Glutamatergic neuron (in vitro differentiated cells): Measurements from ENCODE around the gene FAM187B. TPM values are rescaled to one million over a fixed set of nuclear protein-coding genes. Genes with fewer than 3 reads are reported as not detected.
A peak's percentile ranks its signal among the peaks of the same experiment; 100 is the strongest.

Experiments
- DNase-seq: peaks from one replicate; pipeline ENCODE4 v3.0.0; 2022
- H3K27ac Mint-ChIP-seq: one replicate; pipeline ENCODE4 v1.8.0; 2020; ENCODE audit warnings: mild to moderate bottlenecking, mixed read lengths, inconsistent platforms; ENCODE audit not compliant: unreplicated experiment
- H3K27me3 Mint-ChIP-seq: one replicate; pipeline ENCODE4 v1.8.0; 2020; ENCODE audit warnings: mild to moderate bottlenecking, moderate library complexity, mixed read lengths, inconsistent platforms; ENCODE audit not compliant: unreplicated experiment
- H3K36me3 Mint-ChIP-seq: one replicate; pipeline ENCODE4 v1.8.0; 2020; ENCODE audit warnings: mild to moderate bottlenecking, mixed read lengths, inconsistent platforms; ENCODE audit not compliant: unreplicated experiment
- H3K4me1 Mint-ChIP-seq: one replicate; pipeline ENCODE4 v1.8.0; 2020; ENCODE audit warnings: mild to moderate bottlenecking, low read depth, mixed read lengths, inconsistent platforms; ENCODE audit not compliant: unreplicated experiment
- H3K4me3 Mint-ChIP-seq: one replicate; pipeline ENCODE4 v1.8.0; 2020; ENCODE audit warnings: mild to moderate bottlenecking, mixed read lengths, inconsistent platforms; ENCODE audit not compliant: unreplicated experiment
- H3K9me3 Mint-ChIP-seq: one replicate; pipeline ENCODE4 v1.8.0; 2020; ENCODE audit warnings: mild to moderate bottlenecking, moderate library complexity, mixed read lengths, inconsistent platforms; ENCODE audit not compliant: unreplicated experiment
- total RNA-seq: library from RNA; stranded (reverse); fragmentation: NEBNext Ultra II Directional; extraction: Animal tissue kit (Norgen Biotek cat#: 25700); gene quantifications from one replicate; pipeline ENCODE4 v1.2.1, GENCODE V29; 2021; ENCODE audit not compliant: unreplicated experiment
- TF ChIP-seq, protein P1 (sequence below): fragments of 200-600 bp; sonication (generic); IDR thresholded peaks from one replicate; pipeline ENCODE4 v1.5.0; 2021; ENCODE audit not compliant: partially characterized antibody, unreplicated experiment

The FAM187B gene
- total RNA-seq, 1 donor from 2014 or later: not detected

DNA sequence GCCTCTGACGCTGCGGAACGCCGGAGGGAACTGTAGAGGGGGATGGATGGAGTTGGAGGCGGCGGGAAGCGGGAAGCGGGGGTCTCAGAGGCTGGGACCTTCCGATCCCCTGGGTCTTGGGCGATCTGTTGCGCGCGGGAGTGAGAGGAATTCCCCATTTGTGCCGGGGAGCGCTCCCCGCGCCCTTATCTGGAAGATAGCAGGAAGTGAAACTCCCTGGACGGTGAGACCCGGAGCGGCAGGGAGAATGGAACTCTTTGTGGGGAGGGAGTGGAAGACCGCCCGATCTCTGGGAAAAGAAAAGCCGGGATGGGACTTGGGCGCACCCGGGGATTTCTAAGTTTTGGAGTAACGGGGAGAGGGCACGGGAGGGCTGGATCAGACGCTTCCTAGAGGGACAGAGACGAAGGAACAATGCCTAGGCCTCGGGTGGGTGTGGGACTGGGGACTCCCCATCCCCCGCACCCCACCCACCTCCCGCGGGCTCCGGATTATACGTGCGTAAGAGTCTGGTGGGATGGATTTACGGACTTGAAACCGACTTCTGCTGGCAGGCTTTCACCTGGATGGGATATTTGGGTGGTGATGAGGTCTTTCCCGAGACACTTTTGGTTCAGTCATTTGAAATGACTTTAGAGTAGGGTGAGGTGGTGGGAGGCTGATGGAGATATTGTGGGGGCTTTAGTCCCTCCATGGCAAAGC is 20.8 kb upstream of the FAM187B start:
- DNase-seq: no peak
- H3K9me3 Mint-ChIP-seq: peaks cover 6% of the 10 kb centered on the region
- TF ChIP-seq, protein P1, sequence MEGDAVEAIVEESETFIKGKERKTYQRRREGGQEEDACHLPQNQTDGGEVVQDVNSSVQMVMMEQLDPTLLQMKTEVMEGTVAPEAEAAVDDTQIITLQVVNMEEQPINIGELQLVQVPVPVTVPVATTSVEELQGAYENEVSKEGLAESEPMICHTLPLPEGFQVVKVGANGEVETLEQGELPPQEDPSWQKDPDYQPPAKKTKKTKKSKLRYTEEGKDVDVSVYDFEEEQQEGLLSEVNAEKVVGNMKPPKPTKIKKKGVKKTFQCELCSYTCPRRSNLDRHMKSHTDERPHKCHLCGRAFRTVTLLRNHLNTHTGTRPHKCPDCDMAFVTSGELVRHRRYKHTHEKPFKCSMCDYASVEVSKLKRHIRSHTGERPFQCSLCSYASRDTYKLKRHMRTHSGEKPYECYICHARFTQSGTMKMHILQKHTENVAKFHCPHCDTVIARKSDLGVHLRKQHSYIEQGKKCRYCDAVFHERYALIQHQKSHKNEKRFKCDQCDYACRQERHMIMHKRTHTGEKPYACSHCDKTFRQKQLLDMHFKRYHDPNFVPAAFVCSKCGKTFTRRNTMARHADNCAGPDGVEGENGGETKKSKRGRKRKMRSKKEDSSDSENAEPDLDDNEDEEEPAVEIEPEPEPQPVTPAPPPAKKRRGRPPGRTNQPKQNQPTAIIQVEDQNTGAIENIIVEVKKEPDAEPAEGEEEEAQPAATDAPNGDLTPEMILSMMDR: no peak
- H3K36me3 Mint-ChIP-seq: no peaks in the 10 kb centered on the region
- no peaks in the 10 kb centered on the region for H3K4me1 Mint-ChIP-seq
- H3K27me3 Mint-ChIP-seq: peaks cover 14% of the 10 kb centered on the region
- H3K4me3 Mint-ChIP-seq: peak overlapping the region; percentile 78
- no peak overlapping the region for H3K27ac Mint-ChIP-seq

- peaks cover 6% of the 10 kb centered on the region for H3K9me3 Mint-ChIP-seq
- H3K27ac Mint-ChIP-seq: no peak within 1 kb of the TSS
- no peak for DNase-seq
- TF ChIP-seq, protein P1: no peak
- peak within 1 kb of the TSS; percentile 80 for H3K4me3 Mint-ChIP-seq
- no peaks in the 10 kb centered on the region for H3K4me1 Mint-ChIP-seq
- no peaks in the 10 kb centered on the region for H3K36me3 Mint-ChIP-seq
- H3K27me3 Mint-ChIP-seq: peaks cover 14% of the 10 kb centered on the region
These were observed 20.0 kb upstream of the FAM187B start, which contains the start of gene LSR for GRCh38 chr19:35248310-35249145. TSS of gene LSR (plus strand) at chr19:35249002. CDS start at chr19:35249023, 21 bp downstream.

DNA sequence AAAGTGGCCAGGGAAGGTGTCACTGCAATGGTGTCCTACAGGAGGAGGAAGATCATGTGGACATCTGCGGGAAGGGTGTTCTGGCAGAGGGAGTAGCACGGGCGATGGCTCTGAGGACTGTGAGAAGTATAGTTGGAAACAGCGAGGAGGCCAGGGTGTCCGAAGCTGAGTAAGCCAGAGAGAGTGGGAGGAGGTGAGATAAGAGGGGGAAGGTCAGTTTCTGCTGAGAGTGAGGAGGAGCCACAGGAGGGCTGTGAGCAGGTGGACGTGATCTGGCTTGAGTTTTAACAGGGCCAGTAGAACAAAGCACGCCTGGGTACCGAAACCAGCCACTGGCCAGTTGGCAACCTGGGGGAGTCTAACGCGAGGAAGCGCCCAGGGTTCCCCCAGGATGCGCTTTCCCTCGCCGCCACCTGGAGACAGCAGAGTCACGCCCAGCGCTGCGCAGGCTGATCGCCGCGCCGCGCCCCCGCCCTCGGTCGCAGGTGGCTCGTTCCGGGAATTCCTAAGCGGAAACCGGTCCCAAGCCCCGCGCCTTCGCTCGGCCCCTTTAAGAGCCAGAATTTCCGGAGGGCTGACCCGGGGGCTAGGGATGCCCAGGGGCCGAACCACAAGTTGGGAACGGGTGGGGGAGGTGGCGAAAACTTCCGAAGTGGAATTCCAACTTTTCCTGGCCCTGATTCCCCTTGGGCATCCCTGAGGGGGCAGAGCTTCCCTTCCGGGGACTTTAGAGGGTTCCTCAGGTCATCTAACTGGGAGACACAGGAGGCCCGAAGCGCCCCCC is 19.2 kb upstream of the FAM187B start:
- peaks cover 6% of the 10 kb centered on the region for H3K9me3 Mint-ChIP-seq
- H3K4me1 Mint-ChIP-seq: no peaks in the 10 kb centered on the region
- peaks cover 14% of the 10 kb centered on the region for H3K27me3 Mint-ChIP-seq
- H3K36me3 Mint-ChIP-seq: no peaks in the 10 kb centered on the region
- peak; percentile 45 for DNase-seq
- H3K27ac Mint-ChIP-seq: no peak overlapping the region
- TF ChIP-seq, protein P1: no peak
- peak overlapping the region; percentile 82 for H3K4me3 Mint-ChIP-seq

DNA sequence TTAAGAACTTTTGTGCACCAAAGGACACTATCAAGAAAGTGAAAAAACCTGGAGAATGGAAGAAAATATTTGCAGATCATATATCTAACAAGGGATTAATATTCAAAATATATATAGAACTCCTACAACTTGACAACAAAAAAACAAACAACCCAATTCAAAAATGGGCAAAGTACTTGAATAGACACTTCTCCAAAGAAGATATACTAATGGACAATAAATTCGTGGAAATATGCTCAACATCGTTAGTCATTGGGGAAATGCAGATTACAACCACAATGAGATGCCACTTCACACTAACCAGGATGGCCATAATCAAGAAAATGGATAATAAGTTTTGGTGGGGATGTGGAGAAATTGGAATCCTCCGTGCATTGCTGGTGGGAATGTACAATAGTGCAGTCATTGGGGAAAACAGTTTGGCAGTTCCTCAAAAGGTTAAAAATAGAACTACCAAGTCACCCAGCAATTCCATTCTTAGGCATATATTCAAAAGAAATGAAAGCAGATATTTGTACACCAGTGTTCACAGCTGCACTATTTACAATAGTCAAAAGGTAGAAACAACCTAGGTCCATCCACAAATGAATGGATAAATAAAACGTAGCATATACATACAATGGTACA is 18.0 kb upstream of the FAM187B start:
- peaks cover 3% of the 10 kb centered on the region for H3K36me3 Mint-ChIP-seq
- H3K9me3 Mint-ChIP-seq: peaks cover 6% of the 10 kb centered on the region
- no peaks in the 10 kb centered on the region for H3K4me1 Mint-ChIP-seq
- no peak overlapping the region for H3K27ac Mint-ChIP-seq
- peaks cover 14% of the 10 kb centered on the region for H3K27me3 Mint-ChIP-seq
- no peak for DNase-seq
- H3K4me3 Mint-ChIP-seq: no peak overlapping the region
- TF ChIP-seq, protein P1: no peak
